Peyer's patch (tissue), 4 donors: Measurements from ENCODE around the gene P2RX2.

Experiments used
- CTCF ChIP-seq, 6 experiments: fragments of 450-650 bp in 4 of 6; fragments of 200-600 bp in 2 of 6; sonication (generic) in 1 of 6; IDR thresholded peaks; one replicate each; pipeline ENCODE4 v1.5.1; 2017 to 2019; ENCODE audit warnings: antibody characterized with exemption in 6 of 6, mild to moderate bottlenecking in 3 of 6, moderate library complexity in 1 of 6
- POLR2A ChIP-seq, 2 donors: fragments of 450-650 bp; IDR thresholded peaks; one replicate each; pipeline ENCODE4 v1.5.1; 2017; ENCODE audit warnings: antibody characterized with exemption in 2 of 2, mild to moderate bottlenecking in 2 of 2, moderate library complexity in 2 of 2

GRCh38 chr12:132664206-132665148 is 45.9 kb downstream of the P2RX2 start:
- TF ChIP-seq CTCF (IDR thresholded peaks at IDR 0.05), result no peak
- no peak for TF ChIP-seq POLR2A (IDR thresholded peaks at IDR 0.05)
